Thymus (tissue), 11 donors: ENCODE results near the gene ALCAM. TPM values are rescaled to one million over a fixed set of nuclear protein-coding genes. Genes with fewer than 3 reads are reported as not detected.
"Not testable (repeated sequence)": the region's sequence is repeated elsewhere in the genome, so short reads cannot be mapped to it uniquely, and the experiment has no call there.

Source experiments
- DNase-seq, 9 donors: peaks; one replicate each; pipeline ENCODE4 v3.0.0-alpha.2; 2013; ENCODE audit warnings: low spot score in 9 of 9, low read depth in 6 of 9, missing footprints in 1 of 9
- H3K27ac ChIP-seq, 2 donors: one replicate each; pipeline ENCODE4 v1.5.1; 2013; ENCODE audit warnings: control low read depth in 1 of 2, low read depth in 1 of 2, low read length in 1 of 2, mild to moderate bottlenecking in 1 of 2, moderate library complexity in 1 of 2
- H3K27me3 ChIP-seq, 2 donors: one replicate each; pipeline ENCODE4 v1.5.1; 2013; ENCODE audit warnings: low read length in 1 of 2; ENCODE audit not compliant: control insufficient read depth in 2 of 2, insufficient read depth in 1 of 2
- H3K36me3 ChIP-seq, 2 donors: one replicate each; pipeline ENCODE4 v1.5.1; 2013; ENCODE audit warnings: low read length in 1 of 2, mild to moderate bottlenecking in 1 of 2, moderate library complexity in 1 of 2; ENCODE audit not compliant: control insufficient read depth in 2 of 2, insufficient read depth in 2 of 2
- H3K4me1 ChIP-seq, 2 donors: one replicate each; pipeline ENCODE4 v1.5.1; 2013; ENCODE audit warnings: low read length in 2 of 2; ENCODE audit not compliant: control insufficient read depth in 2 of 2, insufficient read depth in 2 of 2
- H3K4me3 ChIP-seq, 2 donors: one replicate each; pipeline ENCODE4 v1.5.1; 2013; ENCODE audit warnings: low read length in 2 of 2, control low read depth in 1 of 2, mild to moderate bottlenecking in 1 of 2
- H3K9me3 ChIP-seq, 2 donors: one replicate each; pipeline ENCODE4 v1.5.1; 2013; ENCODE audit warnings: low read length in 1 of 2, mild to moderate bottlenecking in 1 of 2; ENCODE audit not compliant: control insufficient read depth in 2 of 2, insufficient read depth in 1 of 2
- WGBS: extraction: QIAGEN DNeasy Blood & Tissue Kit; methylation state at CpG from one replicate; pipeline ENCODE4 v1.1.7; 2013; 5-methylcytosine and 5-hydroxymethylcytosine counted together
- polyA plus RNA-seq: library from polyadenylated mRNA; stranded (reverse); fragments of 200-250 nt; gene quantifications from one replicate; pipeline ENCODE4 v1.2.3, GENCODE V29; 2013
- total RNA-seq: library from RNA; stranded (reverse); fragments of 120-200 nt; gene quantifications from one replicate; pipeline ENCODE4 v1.2.4, GENCODE V29; 2013
- donor health status: healthy.

ALCAM gene
- total and polyA plus RNA-seq, 2 donors: 28.4 to 38.3 TPM

- peaks cover 0 to 2% of the 10 kb centered on the region in 2 donors for H3K9me3 ChIP-seq
- DNase-seq: no peak
- no peak overlapping the region for H3K4me3 ChIP-seq
- no peak overlapping the region for H3K27ac ChIP-seq
- no peaks in the 10 kb centered on the region for H3K4me1 ChIP-seq
- no peaks in the 10 kb centered on the region for H3K27me3 ChIP-seq
- H3K36me3 ChIP-seq: no peaks in the 10 kb centered on the region
- 93% methylated on average over 1 of the region's 1 CpG for WGBS
These were observed 31.3 kb downstream of the ALCAM start for GRCh38 chr3:105397974-105398373.

DNA sequence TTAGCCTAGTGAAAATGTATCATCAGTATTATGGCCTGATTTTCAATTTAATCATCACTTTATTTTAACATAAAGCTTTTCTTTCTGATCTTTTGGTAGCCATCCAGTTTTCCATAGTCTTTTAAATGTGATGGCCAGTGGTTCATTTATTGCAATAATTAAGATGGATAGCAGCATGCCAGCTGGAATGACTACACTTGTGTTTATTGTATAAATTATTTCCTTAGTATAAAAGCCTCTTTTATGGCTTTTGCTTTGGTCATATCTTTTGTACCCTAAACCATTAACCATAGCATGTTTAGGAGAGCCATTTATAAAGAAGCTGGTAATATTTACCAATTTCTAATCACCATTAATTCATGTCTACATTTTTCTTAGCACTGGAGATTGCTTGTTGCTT is 31.7 kb downstream of the ALCAM start:
- Histone ChIP-seq H3K36me3 (no peaks in the 10 kb centered on the region), H3K4me1 (no peaks in the 10 kb centered on the region), H3K27me3 (no peaks in the 10 kb centered on the region)

DNA sequence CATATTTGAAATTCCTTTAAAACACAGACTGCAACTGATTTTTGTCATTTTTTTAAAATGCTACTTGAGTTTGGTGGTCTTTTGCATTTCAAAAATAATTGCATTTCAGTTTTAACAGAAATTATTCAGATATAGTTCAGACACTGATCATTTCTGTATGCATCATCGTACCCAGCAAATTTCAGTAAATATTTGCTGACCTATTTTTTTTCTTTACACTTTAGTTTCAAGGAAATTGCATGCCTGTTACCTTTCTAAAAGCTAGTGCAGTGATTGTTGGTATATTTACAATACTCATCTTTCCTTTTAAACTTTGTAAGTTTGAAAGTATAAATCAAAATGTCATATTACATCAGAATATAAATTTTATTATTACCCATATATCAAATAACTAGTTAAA is 32.4 kb downstream of the ALCAM start:
- peaks cover 0 to 4% of the 10 kb centered on the region in 2 donors for H3K9me3 ChIP-seq
- no peaks in the 10 kb centered on the region for H3K4me1 ChIP-seq
- H3K4me3 ChIP-seq: no peak overlapping the region
- no peak overlapping the region for H3K27ac ChIP-seq
- WGBS: 99% methylated on average over 1 of the region's 1 CpG
- no peaks in the 10 kb centered on the region for H3K27me3 ChIP-seq
- H3K36me3 ChIP-seq: no peaks in the 10 kb centered on the region
- no peak for DNase-seq

More for the DNA sequence above, 31.7 kb downstream of the ALCAM start:
- Histone ChIP-seq H3K9me3 (peaks cover 0 to 4% of the 10 kb centered on the region in 2 donors), H3K4me3 (no peak overlapping the region), H3K27ac (no peak overlapping the region)
- no peak for DNase-seq

GRCh38 chr3:105399611-105400010 is 32.9 kb downstream of the ALCAM start:
- WGBS: 88% methylated on average over 1 of the region's 1 CpG
- no peaks in the 10 kb centered on the region for H3K4me1 ChIP-seq
- no peaks in the 10 kb centered on the region for H3K36me3 ChIP-seq
- H3K27ac ChIP-seq: no peak overlapping the region
- no peaks in the 10 kb centered on the region for H3K27me3 ChIP-seq
- H3K4me3 ChIP-seq: no peak overlapping the region
- DNase-seq: no peak
- peaks cover 0 to 4% of the 10 kb centered on the region in 2 donors for H3K9me3 ChIP-seq

- Histone ChIP-seq H3K9me3 (peaks cover 0 to 4% of the 10 kb centered on the region in 2 donors), H3K27me3 (no peaks in the 10 kb centered on the region), H3K27ac (no peak overlapping the region), H3K36me3 (no peaks in the 10 kb centered on the region), H3K4me1 (no peaks in the 10 kb centered on the region), H3K4me3 (no peak overlapping the region)
- DNase-seq: no peak
- 98% methylated on average over 4 of the region's 4 CpGs for WGBS
These were observed 34.5 kb downstream of the ALCAM start for GRCh38 chr3:105401254-105401653.

DNA sequence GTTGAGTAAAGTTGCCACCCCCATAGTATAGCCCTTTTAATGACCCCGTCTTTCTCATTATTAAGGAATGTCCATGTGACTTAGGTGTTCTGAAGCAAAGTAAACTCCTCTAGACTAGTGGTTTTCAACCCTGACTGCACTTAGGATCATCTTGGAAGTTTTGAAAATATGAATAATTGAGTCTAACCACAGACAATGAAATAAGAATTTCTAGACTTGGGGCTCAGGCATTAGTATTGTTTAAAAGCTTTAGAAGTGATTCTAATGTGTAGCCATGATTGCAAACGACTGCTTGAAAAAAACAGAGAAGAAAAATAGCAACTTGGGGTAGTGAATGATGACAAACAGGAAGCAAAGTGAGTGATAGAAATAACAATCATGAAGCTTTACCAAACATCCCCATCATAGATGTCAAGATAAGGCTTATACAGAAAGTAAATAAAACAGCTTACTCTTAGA is 35.0 kb downstream of the ALCAM start:
- no peak for DNase-seq
- no peaks in the 10 kb centered on the region for H3K27me3 ChIP-seq
- H3K9me3 ChIP-seq: peaks cover 0 to 4% of the 10 kb centered on the region in 2 donors
- H3K4me1 ChIP-seq: no peaks in the 10 kb centered on the region
- H3K4me3 ChIP-seq: no peak overlapping the region
- WGBS: 95% methylated on average over 2 of the region's 2 CpGs
- H3K27ac ChIP-seq: no peak overlapping the region
- no peaks in the 10 kb centered on the region for H3K36me3 ChIP-seq

DNA sequence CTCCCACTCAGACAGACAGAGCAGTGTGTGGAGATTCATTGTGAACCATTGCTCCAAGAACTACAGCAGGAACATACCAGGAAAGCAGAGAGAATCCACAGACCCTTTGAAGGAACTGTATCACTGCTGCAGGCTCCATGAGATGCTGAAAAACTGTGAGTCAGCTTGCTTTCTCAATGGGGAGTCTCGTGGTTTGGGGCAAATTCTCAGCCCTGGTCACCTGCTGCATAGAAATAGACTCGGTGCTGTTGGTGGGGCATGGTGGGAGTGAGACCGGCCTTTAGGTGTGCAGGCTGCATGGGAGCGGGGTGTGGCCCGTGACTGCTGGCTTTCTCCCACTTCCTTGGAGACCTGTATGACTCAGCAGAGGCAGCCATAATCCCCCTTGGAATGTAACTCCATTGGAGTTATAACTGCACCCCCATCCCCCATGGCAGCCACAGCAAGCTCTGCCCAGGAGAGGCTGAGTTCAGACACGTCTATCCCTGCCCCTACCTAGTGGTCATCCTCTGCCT is 35.6 kb downstream of the ALCAM start:
- Histone ChIP-seq H3K36me3 (no peaks in the 10 kb centered on the region), H3K9me3 (peaks cover 0 to 4% of the 10 kb centered on the region in 2 donors), H3K27ac (no peak overlapping the region), H3K27me3 (no peaks in the 10 kb centered on the region), H3K4me1 (no peaks in the 10 kb centered on the region), H3K4me3 (no peak overlapping the region)
- no peak for DNase-seq
- 98% methylated on average over 6 of the region's 6 CpGs for WGBS

DNA sequence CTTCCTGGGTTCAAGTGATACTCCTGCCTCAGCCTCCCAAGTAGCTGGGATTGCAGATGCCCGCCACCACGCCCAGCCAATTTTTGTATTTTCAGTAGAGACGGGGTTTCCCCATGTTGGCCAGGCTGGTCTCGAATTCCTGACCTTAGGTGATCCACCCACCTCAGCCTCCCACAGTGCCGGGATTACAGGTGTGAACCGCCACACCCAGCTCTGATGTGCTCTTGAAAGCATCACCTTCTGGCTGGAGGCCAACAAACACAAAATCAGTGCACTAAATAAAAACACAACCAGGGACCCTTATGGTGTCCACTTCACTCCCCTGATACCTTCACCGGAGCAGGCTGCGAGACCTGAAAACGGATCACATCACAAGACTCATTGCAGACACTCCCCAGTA is 36.3 kb downstream of the ALCAM start:
- H3K27ac ChIP-seq, H3K27me3 ChIP-seq, H3K4me1 ChIP-seq, H3K4me3 ChIP-seq, DNase-seq, H3K9me3 ChIP-seq, H3K36me3 ChIP-seq: not testable (repeated sequence)
- WGBS: 95% methylated on average over 9 of the region's 9 CpGs

- Histone ChIP-seq H3K27ac (no peak overlapping the region), H3K4me3 (no peak overlapping the region), H3K36me3 (no peaks in the 10 kb centered on the region), H3K27me3 (no peaks in the 10 kb centered on the region), H3K4me1 (no peaks in the 10 kb centered on the region), H3K9me3 (peaks cover 0 to 4% of the 10 kb centered on the region in 2 donors)
- 91% methylated on average over 2 of the region's 2 CpGs for WGBS
- no peak for DNase-seq
These were observed 39.6 kb downstream of the ALCAM start for GRCh38 chr3:105406268-105406667.

DNA sequence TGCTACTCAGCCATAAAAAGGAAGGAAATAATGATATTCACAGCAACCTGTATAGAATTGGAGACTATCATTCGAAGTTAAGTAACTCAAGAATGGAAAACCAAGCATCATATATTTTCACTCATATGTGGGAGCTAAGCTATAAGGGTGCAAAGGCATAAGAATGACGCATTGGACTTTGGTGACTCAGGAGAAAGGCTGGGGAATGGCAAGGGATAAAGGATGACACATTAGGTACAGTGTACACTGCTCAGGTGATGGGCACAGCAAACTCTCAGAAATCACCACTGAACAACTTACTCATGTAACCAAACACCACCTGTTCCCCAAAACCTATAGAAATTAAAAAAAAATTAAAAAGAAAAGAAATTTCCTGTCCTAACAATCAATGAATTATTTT is 42.7 kb downstream of the ALCAM start:
- WGBS: 95% methylated on average over 2 of the region's 2 CpGs

More for the DNA sequence above, 42.7 kb downstream of the ALCAM start:
- Histone ChIP-seq H3K4me3 (no peak overlapping the region), H3K4me1 (no peaks in the 10 kb centered on the region), H3K9me3 (no peaks in the 10 kb centered on the region), H3K27me3 (no peaks in the 10 kb centered on the region), H3K36me3 (no peaks in the 10 kb centered on the region), H3K27ac (no peak overlapping the region)
- DNase-seq: no peak
